Fibroblast of skin of left biceps (primary cell): Measurements from ENCODE around the gene ANTKMT.

Experiments used
- DNase-seq, 2 experiments: peaks; one replicate each; pipeline ENCODE4 v3.0.0-alpha.2; 2013; ENCODE audit warnings: low read depth in 2 of 2

ANTKMT gene

GRCh38 chr16:720990-721764, at the start of gene ANTKMT:
TSS of gene ANTKMT (plus strand) at chr16:721146. CDS start at chr16:721275, 129 bp downstream.
- DNase-seq = no peak

GRCh38 chr16:671353-672131, 49.4 kb upstream of the ANTKMT start:
- DNase-seq = no peak

GRCh38 chr16:672371-672770, 48.6 kb upstream of the ANTKMT start:
- DNase-seq = no peak

GRCh38 chr16:672851-673250, 48.1 kb upstream of the ANTKMT start:
- no peak for DNase-seq

- DNase-seq = no peak
These were observed 47.5 kb upstream of the ANTKMT start for GRCh38 chr16:673399-673991.

- no peak for DNase-seq
These were observed 46.6 kb upstream of the ANTKMT start for GRCh38 chr16:674214-674881.

- no peak for DNase-seq
These were observed 45.7 kb upstream of the ANTKMT start, which contains the start of gene RHBDL1 for GRCh38 chr16:674968-675883. TSS of gene RHBDL1 (plus strand) at chr16:675671. CDS start at chr16:675791, 120 bp downstream.

GRCh38 chr16:675884-676564, 44.9 kb upstream of the ANTKMT start:
- DNase-seq = no peak

- DNase-seq = no peak
These were observed 44.4 kb upstream of the ANTKMT start for GRCh38 chr16:676565-676902.

GRCh38 chr16:676913-677312, 44.0 kb upstream of the ANTKMT start:
- no peak for DNase-seq

- DNase-seq = no peak
These were observed 43.4 kb upstream of the ANTKMT start for GRCh38 chr16:677316-678190.

- DNase-seq = no peak
These were observed 42.6 kb upstream of the ANTKMT start for GRCh38 chr16:678209-678857.

GRCh38 chr16:678858-679813, 41.8 kb upstream of the ANTKMT start:
- DNase-seq = peak; percentile 4 to 8

- peak; percentile 55 to 56 for DNase-seq
These were observed 40.9 kb upstream of the ANTKMT start, which contains the start of gene STUB1 for GRCh38 chr16:679814-680624. TSS of gene STUB1 (plus strand) at chr16:680410. CDS start at chr16:680526, 116 bp downstream.

- no peak for DNase-seq
These were observed 40.4 kb upstream of the ANTKMT start for GRCh38 chr16:680625-680945.

GRCh38 chr16:680967-681745, 39.8 kb upstream of the ANTKMT start:
- DNase-seq = no peak
